ENCODE results near the gene PXDN. TPM values are rescaled to one million over a fixed set of nuclear protein-coding genes. Genes with fewer than 3 reads are reported as not detected.

The PXDN gene
- total RNA-seq, 4 donors from 2014 or later = 9.0 to 46.2 (median 18.5) TPM

- Histone ChIP-seq H3K9me3 (no peaks in the 10 kb centered on the region), H3K27me3 (no peaks in the 10 kb centered on the region), H3K27ac (no peak overlapping the region), H3K4me3 (no peak overlapping the region), H3K36me3 (no peaks in the 10 kb centered on the region), H3K4me1 (peaks cover 0 to 1% (median under 1%) of the 10 kb centered on the region in 4 donors)
- WGBS, 2 donors (ENCODE audit: low coverage in 1 of 2) = 90 to 91% methylated on average over 2 to 26 of the region's 26 CpGs
- intact Hi-C loops (cut with DNase I; ENCODE audit: low total_unique reads) (no loop called here), in situ Hi-C loops (cut with MboI; ENCODE audit: low pct_ligation_motif_present in 1 of 4, low pct_unique_long_range_greater_than_20kb in 1 of 4, low sequenced_read_pairs in 3 of 4) (loop anchor here in 1 of 4 donors (10.0 kb wide), 1 partner anchor 86 kb away; the partner anchor contains the start of gene PXDN)
- peak; percentile 6 for DNase-seq
- TF ChIP-seq, protein P1, sequence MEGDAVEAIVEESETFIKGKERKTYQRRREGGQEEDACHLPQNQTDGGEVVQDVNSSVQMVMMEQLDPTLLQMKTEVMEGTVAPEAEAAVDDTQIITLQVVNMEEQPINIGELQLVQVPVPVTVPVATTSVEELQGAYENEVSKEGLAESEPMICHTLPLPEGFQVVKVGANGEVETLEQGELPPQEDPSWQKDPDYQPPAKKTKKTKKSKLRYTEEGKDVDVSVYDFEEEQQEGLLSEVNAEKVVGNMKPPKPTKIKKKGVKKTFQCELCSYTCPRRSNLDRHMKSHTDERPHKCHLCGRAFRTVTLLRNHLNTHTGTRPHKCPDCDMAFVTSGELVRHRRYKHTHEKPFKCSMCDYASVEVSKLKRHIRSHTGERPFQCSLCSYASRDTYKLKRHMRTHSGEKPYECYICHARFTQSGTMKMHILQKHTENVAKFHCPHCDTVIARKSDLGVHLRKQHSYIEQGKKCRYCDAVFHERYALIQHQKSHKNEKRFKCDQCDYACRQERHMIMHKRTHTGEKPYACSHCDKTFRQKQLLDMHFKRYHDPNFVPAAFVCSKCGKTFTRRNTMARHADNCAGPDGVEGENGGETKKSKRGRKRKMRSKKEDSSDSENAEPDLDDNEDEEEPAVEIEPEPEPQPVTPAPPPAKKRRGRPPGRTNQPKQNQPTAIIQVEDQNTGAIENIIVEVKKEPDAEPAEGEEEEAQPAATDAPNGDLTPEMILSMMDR (IDR thresholded peaks at IDR 0.05) = no peak
- TF ChIP-seq EP300 (IDR thresholded peaks at IDR 0.05; ENCODE audit: low read depth) (no peak), POLR2A (IDR thresholded peaks at IDR 0.05) (no peak), POLR2AphosphoS5 (IDR thresholded peaks at IDR 0.05) (no peak)
These were observed 85.7 kb downstream of the PXDN start for GRCh38 chr2:1658394-1659151.

- Histone ChIP-seq H3K9me3 (no peaks in the 10 kb centered on the region), H3K4me1 (peaks cover 7 to 13% (median 10%) of the 10 kb centered on the region in 4 donors), H3K4me3 (no peak overlapping the region), H3K27me3 (no peaks in the 10 kb centered on the region), H3K27ac (no peak overlapping the region), H3K36me3 (no peaks in the 10 kb centered on the region)
- peak; percentile 6 for DNase-seq
- no peak for TF ChIP-seq POLR2AphosphoS5 (IDR thresholded peaks at IDR 0.05)
- WGBS, 2 donors (ENCODE audit: low coverage in 1 of 2) = 45 to 62% methylated on average over 2 to 7 of the region's 7 CpGs
- in situ Hi-C loops (cut with MboI; ENCODE audit: low pct_ligation_motif_present in 1 of 4, low pct_unique_long_range_greater_than_20kb in 1 of 4, low sequenced_read_pairs in 3 of 4) (loop anchor here in 1 of 4 donors (10.0 kb wide), 1 partner anchor 88 kb away; the partner anchor contains the start of gene PXDN), intact Hi-C loops (cut with DNase I; ENCODE audit: low total_unique reads) (no loop called here)
These were observed 87.1 kb downstream of the PXDN start for GRCh38 chr2:1656961-1657841.

DNA sequence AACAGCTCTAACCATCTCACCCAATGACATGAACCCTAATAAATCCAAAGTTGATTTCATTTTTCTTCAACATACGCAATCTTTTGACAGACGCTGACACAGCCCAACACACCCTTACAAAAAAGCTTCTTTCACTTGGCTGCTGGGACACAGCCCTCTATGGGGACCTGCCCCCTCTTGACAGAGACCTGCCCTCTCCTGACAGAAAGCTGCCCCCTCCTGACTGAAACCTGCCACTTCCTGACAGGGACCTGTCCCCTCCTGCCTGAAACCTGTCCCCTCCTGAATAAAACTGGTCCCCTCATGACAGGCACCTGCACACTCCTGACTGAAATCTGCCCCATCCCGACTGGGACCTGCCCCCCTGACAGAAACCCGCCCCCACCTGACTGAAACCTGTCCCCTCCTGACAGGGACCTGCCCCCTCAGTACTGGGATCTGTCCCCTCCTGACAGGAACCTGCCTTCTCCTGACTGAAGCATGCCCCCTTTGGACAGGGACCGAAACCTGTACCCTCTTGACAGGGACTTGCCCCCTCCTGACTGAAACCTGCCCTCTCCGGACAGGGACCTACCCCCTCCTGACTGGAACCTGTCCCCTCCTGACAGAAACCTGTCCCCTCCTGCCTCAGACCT, 87.9 kb downstream of the PXDN start:
- no peaks in the 10 kb centered on the region for H3K27me3 ChIP-seq
- 86 to 95% methylated on average over 3 to 6 of the region's 6 CpGs for WGBS, 2 donors (ENCODE audit: low coverage in 1 of 2)
- intact Hi-C loops (cut with DNase I; ENCODE audit: low total_unique reads) = no loop called here
- peak; percentile 8 for DNase-seq
- in situ Hi-C loops (cut with MboI; ENCODE audit: low pct_ligation_motif_present in 1 of 4, low pct_unique_long_range_greater_than_20kb in 1 of 4, low sequenced_read_pairs in 3 of 4) = loop anchor here in 1 of 4 donors (10.0 kb wide), 1 partner anchor 88 kb away; the partner anchor contains the start of gene PXDN
- peak overlapping the region in 1 of 4 donors; percentile 4 for H3K27ac ChIP-seq
- TF ChIP-seq POLR2AphosphoS5 (IDR thresholded peaks at IDR 0.05) (no peak), EP300 (IDR thresholded peaks at IDR 0.05; ENCODE audit: low read depth) (no peak)
- TF ChIP-seq, protein P1 (IDR thresholded peaks at IDR 0.05) = peak in 1 of 5 experiments; percentile 22
- H3K4me1 ChIP-seq = peaks cover 12 to 20% (median 18%) of the 10 kb centered on the region in 4 donors
- no peak overlapping the region for H3K4me3 ChIP-seq
- no peaks in the 10 kb centered on the region for H3K9me3 ChIP-seq
- no peaks in the 10 kb centered on the region for H3K36me3 ChIP-seq

DNA sequence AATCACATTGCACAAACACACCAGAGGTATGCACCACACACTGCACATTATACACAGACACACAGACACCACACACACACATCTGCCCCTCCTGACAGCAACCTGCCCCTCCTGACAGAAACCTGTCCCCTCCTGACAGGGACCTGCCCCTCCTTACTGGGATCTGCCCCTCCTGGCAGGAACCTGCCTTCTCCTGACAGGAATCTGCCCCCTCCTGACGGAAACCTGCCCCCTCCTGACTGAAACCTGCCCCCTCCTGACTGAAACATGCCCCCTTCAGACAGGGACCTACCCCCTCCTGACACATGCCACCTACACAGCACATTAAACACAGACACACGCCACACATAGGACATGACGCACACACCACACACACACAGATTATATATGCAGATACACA, 88.9 kb downstream of the PXDN start:
- intact Hi-C loops (cut with DNase I; ENCODE audit: low total_unique reads) = no loop called here
- no peaks in the 10 kb centered on the region for H3K36me3 ChIP-seq
- peaks cover 12 to 24% (median 20%) of the 10 kb centered on the region in 4 donors for H3K4me1 ChIP-seq
- no peak for DNase-seq
- TF ChIP-seq POLR2AphosphoS5 (IDR thresholded peaks at IDR 0.05) (no peak), EP300 (IDR thresholded peaks at IDR 0.05; ENCODE audit: low read depth) (no peak), POLR2A (IDR thresholded peaks at IDR 0.05) (no peak)
- TF ChIP-seq, protein P1 (IDR thresholded peaks at IDR 0.05) = no peak
- no peaks in the 10 kb centered on the region for H3K27me3 ChIP-seq
- H3K9me3 ChIP-seq = no peaks in the 10 kb centered on the region
- in situ Hi-C loops (cut with MboI; ENCODE audit: low pct_ligation_motif_present in 1 of 4, low pct_unique_long_range_greater_than_20kb in 1 of 4, low sequenced_read_pairs in 3 of 4) = loop anchor here in 1 of 4 donors (10.0 kb wide), 1 partner anchor 89 kb away; the partner anchor contains the start of gene PXDN
- 87% methylated on average over 3 of the region's 3 CpGs; no CpG with 5 or more reads in 1 of the 2 donors for WGBS, 2 donors (ENCODE audit: low coverage in 1 of 2)
- no peak overlapping the region for H3K4me3 ChIP-seq
- H3K27ac ChIP-seq = peak overlapping the region in 2 of 4 donors; percentile 4 to 7
